Hematopoietic multipotent progenitor cell treated with erythropoietin and hydrocortisone succinate and interleukin-3 and kit ligand, for 8 days (in vitro differentiated cells): Measurements from ENCODE around the gene WDR45B.
"Not testable (repeated sequence)": the region's sequence is repeated elsewhere in the genome, so short reads cannot be mapped to it uniquely, and the experiment has no call there.

ENCODE experiments used
- DNase-seq: peaks from one replicate; pipeline ENCODE4 v3.0.0-alpha.2; 2015

The WDR45B gene

DNA sequence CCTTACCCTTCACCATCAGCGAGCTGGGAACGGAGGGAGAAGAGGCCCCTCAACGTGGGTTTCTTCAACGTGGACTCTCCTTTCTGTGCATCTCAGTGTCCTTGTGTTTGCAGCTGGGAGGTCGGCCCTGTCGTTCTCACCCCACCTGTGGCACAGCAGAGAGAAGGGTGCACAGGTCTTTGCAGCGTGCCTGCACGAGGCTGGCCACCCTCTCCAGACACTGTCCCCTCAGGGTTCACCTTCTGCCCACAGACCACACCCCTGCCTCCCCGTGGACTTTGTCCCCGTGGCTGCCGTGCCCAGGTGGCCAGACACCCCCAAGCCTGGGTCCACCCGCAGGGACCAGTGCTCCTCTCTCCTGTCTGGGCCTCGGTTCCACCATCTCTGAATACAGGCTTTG lies 7.3 kb upstream of the WDR45B start:
- no peak for DNase-seq

DNA sequence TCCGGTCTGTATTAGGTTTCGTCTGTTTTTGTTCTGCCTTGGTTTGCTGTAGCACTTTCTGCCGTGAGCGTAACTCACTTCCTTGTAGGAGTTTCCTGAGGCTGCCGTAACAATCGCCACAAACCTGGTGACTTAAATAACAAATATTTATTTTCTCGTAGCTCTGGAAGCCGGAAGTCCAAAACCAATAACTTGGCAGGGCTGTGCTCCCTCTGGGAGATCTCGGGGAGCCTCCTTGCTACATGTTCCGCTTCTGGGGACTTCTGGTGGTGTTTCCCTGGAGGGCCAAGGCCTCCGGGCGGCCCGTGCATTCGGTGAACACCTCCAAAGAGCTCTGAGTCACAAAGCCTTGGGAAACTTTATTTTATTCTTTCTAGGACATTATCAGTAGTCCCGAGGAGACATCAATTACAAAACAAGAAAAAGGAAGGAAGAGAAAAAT lies 6.8 kb upstream of the WDR45B start:
- no peak for DNase-seq

- DNase-seq = not testable (repeated sequence)
Observed at GRCh38 chr17:82654611-82655010, 6.4 kb upstream of the WDR45B start.

- DNase-seq = no peak
Observed at GRCh38 chr17:82653651-82654528, 5.6 kb upstream of the WDR45B start.

DNA sequence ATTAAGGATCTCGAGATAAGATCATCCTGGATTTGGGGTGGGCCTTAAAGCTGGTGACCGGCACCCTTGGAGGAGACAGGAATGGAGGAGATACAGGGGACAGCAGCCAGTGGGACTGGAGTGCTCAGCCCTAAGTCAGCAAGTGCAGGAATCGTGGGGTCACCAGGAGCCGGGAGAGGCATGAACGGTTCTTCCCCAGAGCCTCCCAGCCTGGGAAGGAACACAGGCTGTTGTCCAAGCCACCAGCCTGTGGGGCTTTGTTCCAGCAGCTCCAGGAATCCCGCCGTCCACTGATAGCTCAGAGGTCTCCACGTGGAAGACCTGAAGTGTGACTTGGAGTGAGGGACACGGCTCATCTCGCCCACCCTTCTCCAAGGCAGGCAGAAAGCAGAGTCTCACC lies 2.5 kb upstream of the WDR45B start:
- no peak for DNase-seq

DNA sequence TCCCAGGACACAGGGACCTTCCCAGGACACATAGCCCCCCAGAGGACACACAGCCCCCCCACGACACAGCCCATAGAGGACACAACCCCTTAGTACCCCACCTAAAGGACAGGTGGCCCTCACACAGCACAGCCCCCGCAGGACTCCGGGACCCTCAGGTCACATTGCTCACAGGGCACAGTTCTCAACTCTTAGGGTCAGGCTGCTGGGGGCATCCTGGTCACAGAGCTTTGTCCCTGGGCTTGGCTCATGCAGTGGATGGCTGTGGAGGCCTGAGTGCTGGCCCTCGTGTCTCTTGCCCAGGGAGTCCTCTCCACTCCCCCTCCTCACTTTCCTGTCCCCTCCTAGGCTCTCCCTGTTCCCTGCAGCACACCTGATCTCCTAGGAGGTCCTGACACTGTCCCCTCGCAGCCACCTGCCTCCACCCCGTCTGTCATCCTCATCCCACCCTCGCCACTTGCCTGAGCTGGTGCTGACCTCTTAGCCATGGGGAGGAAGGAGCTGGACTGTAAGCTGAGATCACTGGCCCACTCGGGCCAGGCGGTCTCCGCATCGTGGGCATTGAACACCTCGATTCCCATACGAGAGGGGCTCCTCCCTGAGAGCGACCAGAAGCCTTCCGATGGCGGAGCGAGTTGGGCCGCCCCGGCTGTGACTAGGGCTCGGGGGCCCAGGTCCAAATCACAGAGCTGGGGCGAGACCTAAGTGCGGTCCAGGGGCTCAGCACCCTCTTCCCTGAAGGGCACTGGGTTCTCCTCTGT lies 1.4 kb upstream of the WDR45B start:
- no peak for DNase-seq

GRCh38 chr17:82648742-82649331 lies 593 bp upstream of the WDR45B start:
- peak; percentile 9 for DNase-seq

DNA sequence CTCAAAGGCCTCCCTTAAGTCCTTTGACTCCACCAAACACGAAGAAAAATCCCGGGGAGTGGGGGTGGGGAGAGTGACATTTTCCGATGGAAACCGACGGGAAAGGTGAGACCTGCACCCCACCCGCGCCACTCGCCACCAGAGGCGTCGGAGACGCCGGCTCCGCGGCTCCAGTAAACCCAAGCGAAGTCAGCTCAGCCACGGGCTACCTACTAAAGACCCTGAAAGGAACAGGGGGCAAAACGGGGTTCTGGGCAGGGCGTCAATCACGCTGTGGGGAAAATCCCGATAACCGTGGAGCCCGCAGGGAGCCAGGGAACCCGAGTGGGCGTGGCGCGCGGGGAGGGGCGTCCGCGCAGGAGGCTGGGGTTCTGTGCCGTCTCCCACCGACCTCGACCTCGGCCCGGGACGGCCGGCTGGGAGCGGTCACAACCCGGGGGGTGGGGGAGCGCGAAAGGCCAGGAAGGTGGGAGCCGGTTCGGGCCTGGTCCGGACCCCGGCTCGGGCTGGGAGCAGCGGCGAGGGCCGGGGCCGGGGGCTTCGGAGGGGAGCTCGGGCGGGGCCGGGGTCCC lies 565 bp downstream of the WDR45B start:
- peak; percentile 29 for DNase-seq

DNA sequence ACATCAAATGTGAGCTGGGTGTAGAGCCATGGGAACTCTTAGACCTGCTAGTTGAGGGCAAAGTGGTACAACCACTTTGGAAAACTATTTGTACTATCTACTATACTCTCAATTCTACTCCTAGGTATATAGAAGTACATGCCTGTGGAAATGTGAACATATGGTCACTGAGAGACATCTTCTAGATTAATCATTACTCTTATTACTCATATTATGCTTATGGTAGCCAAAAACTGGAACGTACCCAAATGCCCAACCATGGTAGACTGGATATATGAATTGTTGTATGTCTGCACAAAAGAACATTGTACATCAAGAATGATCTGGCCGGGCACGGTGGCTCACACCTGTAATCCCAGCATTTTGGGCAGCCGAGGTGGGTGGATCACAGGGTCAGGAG lies 2.7 kb downstream of the WDR45B start:
- no peak for DNase-seq

DNA sequence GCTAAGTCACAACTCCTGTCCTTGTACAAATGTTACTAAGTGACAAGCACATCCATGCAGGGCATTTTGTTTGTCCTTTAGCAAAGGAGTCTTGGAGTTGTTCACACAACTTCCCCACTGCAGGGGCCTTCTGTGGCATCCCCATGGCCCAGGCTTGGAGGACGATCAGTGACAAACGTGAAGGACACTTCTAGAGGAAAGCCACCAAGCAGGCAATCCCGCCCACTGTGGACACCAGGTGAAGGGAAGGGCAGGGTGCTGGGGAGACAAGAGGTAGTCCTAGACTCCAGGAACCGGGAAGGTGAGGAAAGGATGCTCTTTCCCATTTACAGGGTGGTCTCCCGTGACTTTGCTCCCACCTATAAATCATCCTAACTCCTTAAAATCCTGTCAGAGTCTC lies 4.1 kb downstream of the WDR45B start:
- DNase-seq = no peak

DNA sequence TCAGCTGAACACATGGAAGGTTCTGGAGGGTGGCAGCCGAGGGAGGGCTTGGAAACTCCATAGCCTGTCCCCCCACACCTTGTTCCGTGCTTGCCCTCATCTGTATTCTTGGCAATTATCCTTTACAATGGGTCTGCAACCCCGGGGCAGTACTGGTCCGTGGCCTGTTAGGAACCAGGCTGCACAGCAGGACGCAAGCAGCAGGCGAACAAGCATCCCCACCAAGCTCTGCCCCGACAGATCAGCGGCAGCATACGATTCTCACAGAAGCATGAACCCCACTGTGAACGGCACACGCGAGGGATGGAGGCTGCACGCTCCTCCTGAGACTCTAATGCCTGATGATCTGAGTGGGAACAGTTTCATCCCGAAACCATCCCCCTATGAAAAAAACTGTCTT lies 6.2 kb downstream of the WDR45B start:
- no peak for DNase-seq

DNA sequence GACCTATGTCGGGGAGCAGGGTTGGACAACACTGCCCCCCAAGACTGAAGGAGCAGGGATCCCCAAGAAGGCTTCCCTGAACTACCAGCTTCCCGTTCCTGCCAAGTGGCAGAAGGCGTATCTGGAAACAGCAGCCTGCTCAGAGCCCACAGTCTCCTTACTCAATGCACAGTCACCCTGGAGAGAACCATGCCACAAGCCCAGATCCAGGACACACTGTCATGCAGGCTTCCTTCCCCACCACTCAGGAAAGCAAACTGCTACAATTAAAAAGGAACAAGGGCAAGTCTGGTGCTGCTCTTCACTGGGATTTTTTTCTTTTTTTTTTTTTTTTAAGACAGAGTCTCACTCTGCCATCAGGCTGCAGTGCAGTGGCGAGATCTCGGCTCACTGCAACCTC lies 8.2 kb downstream of the WDR45B start:
- no peak for DNase-seq

DNA sequence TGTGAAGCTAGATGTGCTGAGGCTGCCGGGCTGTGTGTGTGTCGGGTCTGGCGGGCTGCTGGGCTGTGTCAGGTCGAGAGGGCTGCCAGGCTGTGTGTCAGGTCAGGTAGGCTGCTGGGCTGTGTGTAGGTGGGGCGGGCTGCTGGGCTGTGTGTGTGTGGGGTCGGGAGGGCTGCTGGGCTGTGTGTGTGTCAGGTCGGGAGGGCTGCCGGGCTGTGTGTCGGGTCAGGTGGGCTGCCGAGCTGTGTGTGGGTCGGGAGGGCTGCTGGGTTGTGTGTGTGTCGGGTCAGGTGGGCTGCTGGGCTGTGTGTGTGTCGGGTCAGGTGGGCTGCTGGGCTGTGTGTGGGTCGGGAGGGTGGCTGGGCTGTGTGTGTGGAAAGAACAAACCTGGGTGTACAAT lies 8.6 kb downstream of the WDR45B start:
- DNase-seq = no peak

GRCh38 chr17:82638183-82638773 lies 10.0 kb downstream of the WDR45B start:
- DNase-seq = no peak

GRCh38 chr17:82636626-82637598 lies 11.3 kb downstream of the WDR45B start:
- DNase-seq = no peak

GRCh38 chr17:82633343-82633742 lies 14.9 kb downstream of the WDR45B start:
- no peak for DNase-seq

GRCh38 chr17:82632451-82632850 lies 15.8 kb downstream of the WDR45B start:
- no peak for DNase-seq

- no peak for DNase-seq
Observed at GRCh38 chr17:82631544-82631943, 16.7 kb downstream of the WDR45B start.

DNA sequence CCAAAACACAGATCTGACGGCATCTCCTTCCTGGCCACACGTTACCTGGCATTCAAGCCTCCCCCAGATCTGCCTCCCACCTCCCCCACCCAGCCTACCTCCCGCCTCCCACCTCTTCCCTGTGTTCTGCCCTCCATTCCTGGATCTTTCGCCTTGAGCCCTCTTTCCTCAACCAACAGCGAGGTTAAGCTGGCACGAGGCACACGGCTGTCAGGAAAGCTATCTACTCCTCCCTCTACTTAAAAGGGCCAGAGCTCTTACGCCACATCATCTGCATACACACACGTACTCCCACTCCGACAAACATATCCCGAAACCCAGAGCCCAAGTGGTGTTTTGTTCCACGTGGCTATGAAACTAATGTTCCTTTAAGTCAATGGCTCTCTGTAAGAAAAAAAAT lies 18.0 kb downstream of the WDR45B start:
- no peak for DNase-seq

GRCh38 chr17:82629748-82630147 lies 18.5 kb downstream of the WDR45B start:
- no peak for DNase-seq

GRCh38 chr17:82627405-82627804 lies 20.8 kb downstream of the WDR45B start:
- no peak for DNase-seq

GRCh38 chr17:82623707-82624106 lies 24.5 kb downstream of the WDR45B start:
- peak; percentile 47 for DNase-seq
